SK-N-DZ (cell line): ENCODE results near the gene CDY2A. TPM values are rescaled to one million over a fixed set of nuclear protein-coding genes. Genes with fewer than 3 reads are reported as not detected.
"Not testable (repeated sequence)": the region's sequence is repeated elsewhere in the genome, so short reads cannot be mapped to it uniquely, and the experiment has no call there.

ENCODE experiments used
- DNase-seq: peaks from one replicate; pipeline ENCODE4 v3.0.0-alpha.2; 2015; ENCODE audit warnings: low spot score
- polyA plus RNA-seq, 2 experiments: library from polyadenylated mRNA; depleted of rRNA; stranded (reverse); fragments of >200 nt; gene quantifications; 2 replicates each; pipeline ENCODE4 v1.2.3, GENCODE V29; 2014

The CDY2A gene
- polyA plus RNA-seq (2014; cell fraction: cytosol; rRNA removed) = not detected in 2 replicates
- not detected in 2 replicates for polyA plus RNA-seq (2014; cell fraction: nucleus; rRNA removed)

GRCh38 chrY:18025487-18025886 is at the start of gene CDY2A:
Gene CDY2A (plus strand): TSS chrY:18025787. CDS start chrY:18026115, 328 bp downstream.
- DNase-seq = not testable (repeated sequence)

- DNase-seq = not testable (repeated sequence)
Measured at GRCh38 chrY:17997586-17997985, 28.0 kb upstream of the CDY2A start.

- DNase-seq = not testable (repeated sequence)
Measured at GRCh38 chrY:17998266-17998665, 27.3 kb upstream of the CDY2A start.

- not testable (repeated sequence) for DNase-seq
Measured at GRCh38 chrY:18023897-18024296, 1.7 kb upstream of the CDY2A start.

GRCh38 chrY:18028845-18029244 is 3.3 kb downstream of the CDY2A start:
- DNase-seq = not testable (repeated sequence)

GRCh38 chrY:18030178-18030577 is 4.6 kb downstream of the CDY2A start:
- DNase-seq = not testable (repeated sequence)

GRCh38 chrY:18034100-18034814 is 8.7 kb downstream of the CDY2A start:
- DNase-seq = not testable (repeated sequence)

- DNase-seq = not testable (repeated sequence)
Measured at GRCh38 chrY:18034864-18035263, 9.3 kb downstream of the CDY2A start.

- DNase-seq = not testable (repeated sequence)
Measured at GRCh38 chrY:18044990-18045389, 19.4 kb downstream of the CDY2A start.

- not testable (repeated sequence) for DNase-seq
Measured at GRCh38 chrY:18048149-18049040, 22.8 kb downstream of the CDY2A start.

- not testable (repeated sequence) for DNase-seq
Measured at GRCh38 chrY:18049061-18049460, 23.5 kb downstream of the CDY2A start.

GRCh38 chrY:18056473-18056872 is 30.9 kb downstream of the CDY2A start:
- DNase-seq = not testable (repeated sequence)

GRCh38 chrY:18073464-18073863 is 47.9 kb downstream of the CDY2A start:
- DNase-seq = not testable (repeated sequence)
